H1 (cell line): Measurements from ENCODE around the gene RFX5. TPM values are rescaled to one million over a fixed set of nuclear protein-coding genes. Genes with fewer than 3 reads are reported as not detected.

Experiments
- CTCF ChIA-PET: fragments of 300-600 bp; sonication (Branson Sonifier 250); formaldehyde crosslinking; loops from one replicate; lab custom pipeline; 2021; ENCODE audit not compliant: partially characterized antibody; lab: Charles Lee
- POLR2A ChIA-PET: fragments of 300-600 bp; sonication (Branson Sonifier 250); formaldehyde crosslinking; loops from one replicate; lab custom pipeline; 2021; ENCODE audit warnings: inconsistent platforms; ENCODE audit not compliant: partially characterized antibody; lab: Charles Lee
- DNase-seq, 2 experiments: peaks; one replicate each; pipeline versions ENCODE4 v3.0.0 to v3.0.0-alpha.2; 2010 to 2022; ENCODE audit warnings: low spot score in 2 of 2, low read depth in 1 of 2, mixed read lengths in 1 of 2
- FAIRE-seq: peaks from 2 replicates; lab custom pipeline; 2011; peaks lifted over from hg19 to GRCh38; lab: Jason Lieb, UNC
- H2AFZ ChIP-seq: 2 replicates; pipeline ENCODE4 v1.8.1; 2012; ENCODE audit warnings: low read length, inconsistent platforms
- H2AK5ac ChIP-seq: 2 replicates; pipeline ENCODE4 v1.6.1; 2013; ENCODE audit warnings: low read depth, low read length
- H2BK120ac ChIP-seq: replicated peaks from 2 replicates; pipeline ENCODE3; 2013; ENCODE audit warnings: low read depth, low read length, inconsistent platforms
- H2BK12ac ChIP-seq: 2 replicates; pipeline ENCODE4 v1.6.1; 2013; ENCODE audit warnings: low read depth, low read length
- H2BK15ac ChIP-seq: 2 replicates; pipeline ENCODE4 v1.6.1; 2013; ENCODE audit warnings: low read length
- H2BK20ac ChIP-seq: 2 replicates; pipeline ENCODE4 v1.6.1; 2013; ENCODE audit warnings: low read length
- H2BK5ac ChIP-seq: 2 replicates; pipeline ENCODE4 v1.6.1; 2013; ENCODE audit warnings: low read depth, low read length
- H3K14ac ChIP-seq: 2 replicates; pipeline ENCODE4 v1.6.1; 2013; ENCODE audit warnings: inconsistent platforms; ENCODE audit not compliant: insufficient read length
- H3K18ac ChIP-seq: 2 replicates; pipeline ENCODE4 v1.6.1; 2013; ENCODE audit warnings: low read length; ENCODE audit errors: extremely low read depth
- H3K23ac ChIP-seq: 2 replicates; pipeline ENCODE4 v1.6.1; 2013; ENCODE audit warnings: inconsistent platforms; ENCODE audit not compliant: insufficient read length
- H3K23me2 ChIP-seq: 2 replicates; pipeline ENCODE4 v1.6.1; 2013; ENCODE audit warnings: low read depth, low read length
- H3K27ac ChIP-seq: 2 replicates; pipeline ENCODE4 v1.6.1; 2011; ENCODE audit warnings: low read depth, low read length, inconsistent platforms
- H3K27me3 ChIP-seq, 4 experiments: replicated peaks in 1 of 4; 1 replicate in 1 of 4; 2 replicates in 3 of 4; pipeline versions ENCODE4 v1.6.1 to v1.8.1; 2011 to 2013; ENCODE audit warnings: low read length in 3 of 4, mild to moderate bottlenecking in 3 of 4, inconsistent platforms in 2 of 4, mixed read lengths in 2 of 4, moderate library complexity in 1 of 4; ENCODE audit not compliant: control insufficient read depth in 3 of 4, insufficient read depth in 3 of 4; ENCODE audit errors: extremely low read depth in 1 of 4
- H3K36me3 ChIP-seq, 4 experiments: 2 replicates each; pipeline versions ENCODE4 v1.6.1 to v1.8.1; 2011 to 2013; ENCODE audit warnings: mild to moderate bottlenecking in 4 of 4, low read length in 3 of 4, moderate library complexity in 2 of 4, control low read depth in 1 of 4, inconsistent platforms in 1 of 4; ENCODE audit not compliant: insufficient read depth in 4 of 4, control insufficient read depth in 2 of 4
- H3K4ac ChIP-seq: replicated peaks from 2 replicates; pipeline ENCODE3; 2013; ENCODE audit warnings: low read length, low read depth, mixed read lengths, inconsistent platforms; ENCODE audit not compliant: insufficient read length
- H3K4me1 ChIP-seq, 4 experiments: replicated peaks in 1 of 4; 1 replicate in 1 of 4; 2 replicates in 3 of 4; pipeline versions ENCODE4 v1.6.1 to v1.8.1; 2011 to 2013; ENCODE audit warnings: low read length in 3 of 4, inconsistent platforms in 2 of 4, mixed read lengths in 1 of 4; ENCODE audit not compliant: insufficient read depth in 4 of 4, control insufficient read depth in 3 of 4
- H3K4me2 ChIP-seq, 2 experiments: 2 replicates each; pipeline versions ENCODE4 v1.6.1 to v1.8.1; 2011 to 2013; ENCODE audit warnings: low read depth in 2 of 2, low read length in 2 of 2, control low read depth in 1 of 2, inconsistent platforms in 1 of 2, mild to moderate bottlenecking in 1 of 2; ENCODE audit not compliant: insufficient read depth in 1 of 2
- H3K4me3 ChIP-seq, 4 experiments: fragments of 200-600, 300-600 bp in 1 of 4; sonication (generic), shearing (Covaris generic), sonication (Bioruptor Twin) in 1 of 4; 2 replicates each; pipeline versions ENCODE4 v1.5.1 to v1.8.1; 2011 to 2016; ENCODE audit warnings: low read length in 4 of 4, low read depth in 3 of 4, control low read depth in 2 of 4, inconsistent platforms in 2 of 4, mild to moderate bottlenecking in 2 of 4, mixed read lengths in 1 of 4, moderate library complexity in 1 of 4; ENCODE audit not compliant: insufficient read depth in 2 of 4; ENCODE audit errors: extremely low read depth in 1 of 4
- H3K56ac ChIP-seq: replicated peaks from 2 replicates; pipeline ENCODE3; 2013; ENCODE audit warnings: low read depth, mild to moderate bottlenecking, mixed read lengths, low read length, inconsistent platforms; ENCODE audit not compliant: insufficient read length
- H3K79me1 ChIP-seq: 2 replicates; pipeline ENCODE4 v1.6.1; 2013; ENCODE audit warnings: low read depth, low read length, control low read depth
- H3K79me2 ChIP-seq, 2 experiments: 2 replicates each; pipeline versions ENCODE4 v1.6.1 to v1.8.1; 2012 to 2013; ENCODE audit warnings: low read length in 2 of 2, mild to moderate bottlenecking in 2 of 2, inconsistent platforms in 1 of 2; ENCODE audit not compliant: insufficient read depth in 2 of 2, control insufficient read depth in 1 of 2
- H3K9ac ChIP-seq, 4 experiments: replicated peaks in 1 of 4; 1 replicate in 1 of 4; 2 replicates in 3 of 4; pipeline versions ENCODE4 v1.6.1 to v1.8.1; 2011 to 2013; ENCODE audit warnings: low read depth in 3 of 4, low read length in 3 of 4, control low read depth in 2 of 4, mild to moderate bottlenecking in 2 of 4, moderate library complexity in 2 of 4, inconsistent platforms in 1 of 4; ENCODE audit errors: extremely low read depth in 1 of 4
- H3K9me3 ChIP-seq, 2 experiments: 2 replicates each; pipeline versions ENCODE4 v1.6.1 to v1.8.1; 2012 to 2013; ENCODE audit warnings: mild to moderate bottlenecking in 2 of 2, moderate library complexity in 2 of 2, control low read depth in 1 of 2, inconsistent platforms in 1 of 2, low read depth in 1 of 2, low read length in 1 of 2, mixed read lengths in 1 of 2; ENCODE audit not compliant: insufficient read depth in 2 of 2
- H4K20me1 ChIP-seq, 2 experiments: replicated peaks in 1 of 2; 2 replicates each; pipeline versions ENCODE3 to v1.8.1; 2011 to 2013; ENCODE audit warnings: inconsistent platforms in 2 of 2, low read length in 2 of 2, mild to moderate bottlenecking in 1 of 2; ENCODE audit not compliant: insufficient read depth in 2 of 2, control insufficient read depth in 1 of 2
- H4K5ac ChIP-seq: 2 replicates; pipeline ENCODE4 v1.6.1; 2013; ENCODE audit warnings: low read length, low read depth, mixed read lengths, inconsistent platforms; ENCODE audit not compliant: insufficient read length
- H4K8ac ChIP-seq: 2 replicates; pipeline ENCODE4 v1.8.0; 2013; ENCODE audit warnings: mild to moderate bottlenecking, moderate library complexity, low read length, inconsistent platforms; ENCODE audit not compliant: insufficient read depth; ENCODE audit errors: extremely low read depth
- H4K91ac ChIP-seq: replicated peaks from 2 replicates; pipeline ENCODE3; 2013; ENCODE audit warnings: low read length, mixed read lengths, inconsistent platforms; ENCODE audit not compliant: insufficient read length
- ASH2L ChIP-seq: fragments of 200-600, 300-600 bp; sonication (generic); IDR thresholded peaks from one replicate; pipeline ENCODE4 v1.7.1; 2017; ENCODE audit warnings: low read length
- CBX8 ChIP-seq: fragments of 300-800, 300-1000 bp; sonication (generic); IDR thresholded peaks from 2 replicates; pipeline ENCODE4 v1.7.1; 2016; ENCODE audit warnings: low read depth, low read length, borderline replicate concordance
- CREB1 ChIP-seq: IDR thresholded peaks from 2 replicates; pipeline ENCODE4 v1.6.1; 2012; ENCODE audit warnings: inconsistent platforms
- FOSL1 ChIP-seq: IDR thresholded peaks from 2 replicates; pipeline ENCODE4 v1.6.1; 2011; ENCODE audit warnings: mild to moderate bottlenecking, low read depth, low read length, moderate library complexity; ENCODE audit not compliant: insufficient read depth
- MAFK ChIP-seq: IDR thresholded peaks from 2 replicates; pipeline ENCODE4 v1.6.1; 2012; ENCODE audit warnings: low read depth, mild to moderate bottlenecking, improper control_type of control experiment, low read length
- POLR2AphosphoS5 ChIP-seq: IDR thresholded peaks from 2 replicates; pipeline ENCODE4 v1.6.1; 2011; ENCODE audit warnings: low read depth, low read length
- SP1 ChIP-seq: IDR thresholded peaks from 2 replicates; pipeline ENCODE4 v1.6.1; 2011; ENCODE audit warnings: low read depth, low read length
- TBP ChIP-seq: IDR thresholded peaks from 2 replicates; pipeline ENCODE4 v1.6.1; 2011; ENCODE audit warnings: low read depth, low read length, improper control_type of control experiment
- ZNF274 ChIP-seq: IDR thresholded peaks from 2 replicates; pipeline ENCODE4 v1.7.0; 2012; ENCODE audit warnings: low read length, borderline replicate concordance; ENCODE audit errors: extremely low read depth
- WGBS, 2 experiments: shearing (Covaris generic) in 1 of 2; methylation state at CpG; one replicate each; pipeline versions ENCODE4 v1.1.6 to v1.1.7; 2013 to 2015; ENCODE audit warnings: low lambda C conversion rate in 2 of 2, mixed read lengths in 2 of 2, inconsistent platforms in 1 of 2, low coverage in 1 of 2, missing lambda C conversion rate in 1 of 2; ENCODE audit not compliant: insufficient replicate concordance in 2 of 2, insufficient coverage in 1 of 2, insufficient read length in 1 of 2; ENCODE audit errors: extremely low coverage in 1 of 2, missing lambda C conversion rate in 1 of 2; 5-methylcytosine and 5-hydroxymethylcytosine counted together
- polyA plus RNA-seq, 7 experiments: library from polyadenylated mRNA; depleted of rRNA in 3 of 7; stranded (reverse) in 5 of 7; unstranded in 2 of 7; fragments of >200 nt in 5 of 7; fragments of 200-250 nt in 2 of 7; gene quantifications; 1 replicate in 5 of 7; 2 replicates in 1 of 7; 4 replicates in 1 of 7; pipeline versions ENCODE4 v1.2.1 to v1.2.3, GENCODE V29; 2011 to 2013; ENCODE audit warnings: missing spikeins in 2 of 7, mixed read lengths in 2 of 7
- total RNA-seq: library from RNA; stranded (reverse); fragmentation: NEBNext Ultra II Directional; extraction: Animal tissue kit (Norgen Biotek cat#: 25700); gene quantifications from 2 replicates; pipeline ENCODE4 v1.2.1, GENCODE V29; 2021
- TF ChIP-seq, protein P1 (sequence below): IDR thresholded peaks from 2 replicates; pipeline ENCODE4 v1.6.1; 2011; ENCODE audit warnings: low read length, improper control_type of control experiment

RFX5 gene
- total and polyA plus RNA-seq, 2 of the 8 experiments (the other 6 are each of a cell fraction or from before 2014, with no cell fraction given) = 27.8 to 59.7 TPM

GRCh38 chr1:151340870-151341754 is 5.9 kb downstream of the RFX5 start:
- H2BK20ac ChIP-seq = no peak overlapping the region
- no peak overlapping the region for H3K4ac ChIP-seq
- H2BK120ac ChIP-seq = no peak overlapping the region
- peaks cover 19 to 36% (median 29%) of the 10 kb centered on the region in 4 experiments for H3K36me3 ChIP-seq
- H3K79me1 ChIP-seq = peaks cover 6% of the 10 kb centered on the region
- H2BK12ac ChIP-seq = no peak overlapping the region
- POLR2A ChIA-PET = interaction anchor here (0.8 to 8.6 kb wide), 20 partner anchors 9 to 200 kb away, joined by 3 to 102 read pairs (median 4); partner anchors contain the start of genes PI4KB, PSMB4 and ZNF687
- peaks cover 0 to 2% of the 10 kb centered on the region in 2 experiments for H4K20me1 ChIP-seq
- H3K4me1 ChIP-seq = peaks cover 3 to 5% (median 4%) of the 10 kb centered on the region in 4 experiments; a peak in 5 of 7 replicates
- no peak overlapping the region for H3K4me2 ChIP-seq
- CTCF ChIA-PET = interaction anchor here (0.6 to 8.4 kb wide), 37 partner anchors 9 to 253 kb away, joined by 3 to 129 read pairs (median 4); partner anchors contain the start of genes PI4KB, PSMB4 and SELENBP1
- H3K27ac ChIP-seq = no peak overlapping the region
- no peak overlapping the region for H3K14ac ChIP-seq
- FAIRE-seq (peak; percentile 90), DNase-seq (no peak)
- H3K23me2 ChIP-seq = no peaks in the 10 kb centered on the region
- no peak overlapping the region for H4K91ac ChIP-seq
- no peak overlapping the region for H2BK15ac ChIP-seq
- peaks cover 3 to 6% of the 10 kb centered on the region in 2 experiments; a peak in 3 of 4 replicates for H3K79me2 ChIP-seq
- no peak overlapping the region for H4K8ac ChIP-seq
- no peak overlapping the region for H2AK5ac ChIP-seq
- H3K4me3 ChIP-seq = no peak overlapping the region
- H4K5ac ChIP-seq = no peak overlapping the region
- no peak overlapping the region for H3K56ac ChIP-seq
- no peak overlapping the region for H3K9ac ChIP-seq
- WGBS, 2 experiments = 53% methylated on average over 7 of the region's 7 CpGs; no CpG with 5 or more reads in 1 of the 2 experiments
- no peaks in the 10 kb centered on the region for H3K27me3 ChIP-seq
- no peak overlapping the region for H2AFZ ChIP-seq
- H3K18ac ChIP-seq = no peak overlapping the region
- no peak overlapping the region for H2BK5ac ChIP-seq
- H3K23ac ChIP-seq = no peak overlapping the region
- H3K9me3 ChIP-seq = no peaks in the 10 kb centered on the region
- TF ChIP-seq ZNF274 (no peak), TBP (peak; percentile 10; the same call in 1 of the 2 replicates), ASH2L (peak; percentile 51), CBX8 (no peak), POLR2AphosphoS5 (no peak), MAFK (no peak), CREB1 (peak; percentile 82), FOSL1 (no peak), SP1 (0 out of 2 replicates have a peak, but pooled peaks have one; percentile 7)
- TF ChIP-seq, protein P1, sequence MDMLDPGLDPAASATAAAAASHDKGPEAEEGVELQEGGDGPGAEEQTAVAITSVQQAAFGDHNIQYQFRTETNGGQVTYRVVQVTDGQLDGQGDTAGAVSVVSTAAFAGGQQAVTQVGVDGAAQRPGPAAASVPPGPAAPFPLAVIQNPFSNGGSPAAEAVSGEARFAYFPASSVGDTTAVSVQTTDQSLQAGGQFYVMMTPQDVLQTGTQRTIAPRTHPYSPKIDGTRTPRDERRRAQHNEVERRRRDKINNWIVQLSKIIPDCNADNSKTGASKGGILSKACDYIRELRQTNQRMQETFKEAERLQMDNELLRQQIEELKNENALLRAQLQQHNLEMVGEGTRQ = peak; percentile 31; the same call in 1 of the 2 replicates
